ENCODE measurements around the gene GRID1.

GRCh38 chr10:86261470-86261869, 105.1 kb downstream of the GRID1 start:
- TF ChIP-seq POLR2A (IDR thresholded peaks at IDR 0.05; ENCODE audit: low read depth, low read length) = no peak
- TF ChIP-seq POLR2AphosphoS5 (IDR thresholded peaks at IDR 0.05; ENCODE audit: low read depth, low read length) = no peak
- no peak for TF ChIP-seq PAX5 (IDR thresholded peaks at IDR 0.05; ENCODE audit: insufficient read depth, low read length, severe bottlenecking)
- TF ChIP-seq SPI1 (IDR thresholded peaks at IDR 0.05; ENCODE audit: low read depth, low read length) = no peak

All from GM12891 (cell line).